Glutamatergic neuron (in vitro differentiated cells): ENCODE data around the gene IGFBP5. TPM values are rescaled to one million over a fixed set of nuclear protein-coding genes. Genes with fewer than 3 reads are reported as not detected.

Source experiments
- DNase-seq: peaks from one replicate; pipeline ENCODE4 v3.0.0; 2022
- H3K27ac Mint-ChIP-seq: one replicate; pipeline ENCODE4 v1.8.0; 2020; ENCODE audit warnings: mild to moderate bottlenecking, mixed read lengths, inconsistent platforms; ENCODE audit not compliant: unreplicated experiment
- H3K27me3 Mint-ChIP-seq: one replicate; pipeline ENCODE4 v1.8.0; 2020; ENCODE audit warnings: mild to moderate bottlenecking, moderate library complexity, mixed read lengths, inconsistent platforms; ENCODE audit not compliant: unreplicated experiment
- H3K36me3 Mint-ChIP-seq: one replicate; pipeline ENCODE4 v1.8.0; 2020; ENCODE audit warnings: mild to moderate bottlenecking, mixed read lengths, inconsistent platforms; ENCODE audit not compliant: unreplicated experiment
- H3K4me1 Mint-ChIP-seq: one replicate; pipeline ENCODE4 v1.8.0; 2020; ENCODE audit warnings: mild to moderate bottlenecking, low read depth, mixed read lengths, inconsistent platforms; ENCODE audit not compliant: unreplicated experiment
- H3K4me3 Mint-ChIP-seq: one replicate; pipeline ENCODE4 v1.8.0; 2020; ENCODE audit warnings: mild to moderate bottlenecking, mixed read lengths, inconsistent platforms; ENCODE audit not compliant: unreplicated experiment
- H3K9me3 Mint-ChIP-seq: one replicate; pipeline ENCODE4 v1.8.0; 2020; ENCODE audit warnings: mild to moderate bottlenecking, moderate library complexity, mixed read lengths, inconsistent platforms; ENCODE audit not compliant: unreplicated experiment
- total RNA-seq: library from RNA; stranded (reverse); fragmentation: NEBNext Ultra II Directional; extraction: Animal tissue kit (Norgen Biotek cat#: 25700); gene quantifications from one replicate; pipeline ENCODE4 v1.2.1, GENCODE V29; 2021; ENCODE audit not compliant: unreplicated experiment
- TF ChIP-seq, protein P1 (sequence below): fragments of 200-600 bp; sonication (generic); IDR thresholded peaks from one replicate; pipeline ENCODE4 v1.5.0; 2021; ENCODE audit not compliant: partially characterized antibody, unreplicated experiment

Gene IGFBP5
- total RNA-seq, 1 donor from 2014 or later = 0.51 TPM

- TF ChIP-seq, protein P1, sequence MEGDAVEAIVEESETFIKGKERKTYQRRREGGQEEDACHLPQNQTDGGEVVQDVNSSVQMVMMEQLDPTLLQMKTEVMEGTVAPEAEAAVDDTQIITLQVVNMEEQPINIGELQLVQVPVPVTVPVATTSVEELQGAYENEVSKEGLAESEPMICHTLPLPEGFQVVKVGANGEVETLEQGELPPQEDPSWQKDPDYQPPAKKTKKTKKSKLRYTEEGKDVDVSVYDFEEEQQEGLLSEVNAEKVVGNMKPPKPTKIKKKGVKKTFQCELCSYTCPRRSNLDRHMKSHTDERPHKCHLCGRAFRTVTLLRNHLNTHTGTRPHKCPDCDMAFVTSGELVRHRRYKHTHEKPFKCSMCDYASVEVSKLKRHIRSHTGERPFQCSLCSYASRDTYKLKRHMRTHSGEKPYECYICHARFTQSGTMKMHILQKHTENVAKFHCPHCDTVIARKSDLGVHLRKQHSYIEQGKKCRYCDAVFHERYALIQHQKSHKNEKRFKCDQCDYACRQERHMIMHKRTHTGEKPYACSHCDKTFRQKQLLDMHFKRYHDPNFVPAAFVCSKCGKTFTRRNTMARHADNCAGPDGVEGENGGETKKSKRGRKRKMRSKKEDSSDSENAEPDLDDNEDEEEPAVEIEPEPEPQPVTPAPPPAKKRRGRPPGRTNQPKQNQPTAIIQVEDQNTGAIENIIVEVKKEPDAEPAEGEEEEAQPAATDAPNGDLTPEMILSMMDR = no peak
- H3K4me1 Mint-ChIP-seq = peaks cover 28% of the 10 kb centered on the region
Observed at GRCh38 chr2:216633616-216634369, 61.6 kb downstream of the IGFBP5 start.

DNA sequence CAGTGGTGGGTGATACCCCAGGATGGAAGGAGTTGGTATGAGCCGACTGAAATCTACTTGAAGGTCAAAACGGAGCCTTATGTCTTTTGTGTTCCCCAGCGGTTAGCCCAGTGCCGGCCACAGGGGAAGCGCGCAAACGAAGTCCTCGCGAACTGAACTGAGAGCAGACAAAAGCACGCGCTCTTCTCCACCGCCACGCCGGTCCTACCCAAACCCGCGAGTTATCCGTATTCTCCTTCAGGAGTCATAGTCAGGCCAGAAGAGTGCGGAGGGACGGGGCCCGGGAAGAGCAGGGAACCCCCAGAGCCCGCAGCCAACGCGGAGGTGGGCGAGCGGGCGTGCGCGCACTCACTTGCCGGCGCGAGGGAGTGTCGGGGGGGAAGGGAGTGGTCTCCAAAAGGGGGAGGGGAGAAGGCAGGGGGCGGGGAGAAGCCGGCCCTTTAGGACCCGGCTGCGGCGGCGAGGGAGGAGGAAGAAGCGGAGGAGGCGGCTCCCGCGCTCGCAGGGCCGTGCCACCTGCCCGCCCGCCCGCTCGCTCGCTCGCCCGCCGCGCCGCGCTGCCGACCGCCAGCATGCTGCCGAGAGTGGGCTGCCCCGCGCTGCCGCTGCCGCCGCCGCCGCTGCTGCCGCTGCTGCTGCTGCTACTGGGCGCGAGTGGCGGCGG, 62.3 kb downstream of the IGFBP5 start, which contains the start of gene IGFBP2:
Gene IGFBP2, plus strand, starts transcription at position 469 of the 664 bp plus-strand sequence. Its CDS starts 104 bp downstream, at position 573.
- TF ChIP-seq, protein P1 = no peak
- peak within 1 kb of the TSS; percentile 98 for H3K4me3 Mint-ChIP-seq
- peaks cover 5% of the 10 kb centered on the region for H3K36me3 Mint-ChIP-seq
- H3K4me1 Mint-ChIP-seq = peaks cover 28% of the 10 kb centered on the region
- peaks cover 27% of the 10 kb centered on the region for H3K27me3 Mint-ChIP-seq
- peaks cover 35% of the 10 kb centered on the region for H3K9me3 Mint-ChIP-seq
- DNase-seq = peak; percentile 85
- H3K27ac Mint-ChIP-seq = peak within 1 kb of the TSS; percentile 93

More at GRCh38 chr2:216633616-216634369, 61.6 kb downstream of the IGFBP5 start:
- peaks cover 35% of the 10 kb centered on the region for H3K9me3 Mint-ChIP-seq
- DNase-seq = peak; percentile 66
- H3K36me3 Mint-ChIP-seq = peaks cover 5% of the 10 kb centered on the region
- H3K27ac Mint-ChIP-seq = peak overlapping the region; percentile 88
- peak overlapping the region; percentile 98 for H3K4me3 Mint-ChIP-seq
- peaks cover 27% of the 10 kb centered on the region for H3K27me3 Mint-ChIP-seq

GRCh38 chr2:216632346-216632951, 62.9 kb downstream of the IGFBP5 start:
- no peak for DNase-seq
- peak overlapping the region; percentile 93 for H3K27ac Mint-ChIP-seq
- peak overlapping the region; percentile 94 for H3K4me3 Mint-ChIP-seq
- H3K9me3 Mint-ChIP-seq = peaks cover 33% of the 10 kb centered on the region
- H3K4me1 Mint-ChIP-seq = peaks cover 27% of the 10 kb centered on the region
- TF ChIP-seq, protein P1 = no peak
- H3K36me3 Mint-ChIP-seq = peaks cover 3% of the 10 kb centered on the region
- peaks cover 27% of the 10 kb centered on the region for H3K27me3 Mint-ChIP-seq

- no peak for DNase-seq
- Mint-ChIP-seq H3K4me3 (no peak overlapping the region), H3K27ac (no peak overlapping the region), H3K27me3 (peaks cover 13% of the 10 kb centered on the region), H3K9me3 (peaks cover 15% of the 10 kb centered on the region), H3K4me1 (peaks cover 9% of the 10 kb centered on the region), H3K36me3 (no peaks in the 10 kb centered on the region)
- TF ChIP-seq, protein P1 = no peak
Observed at GRCh38 chr2:216629784-216630183, 65.6 kb downstream of the IGFBP5 start.
